Neural cell (in vitro differentiated cells): ENCODE data around the gene ZNF444. TPM values are rescaled to one million over a fixed set of nuclear protein-coding genes. Genes with fewer than 3 reads are reported as not detected.
"Not testable (repeated sequence)": the region's sequence is repeated elsewhere in the genome, so short reads cannot be mapped to it uniquely, and the experiment has no call there.

Source experiments
- H2AFZ ChIP-seq: fragments of 200-600, 300-800 bp; sonication (generic), shearing (Covaris generic); 2 replicates; pipeline ENCODE4 v1.6.0; 2014; ENCODE audit warnings: low read depth, mild to moderate bottlenecking, antibody characterized with exemption, low read length, moderate library complexity
- H3F3A ChIP-seq: fragments of 200-600 bp; shearing (Covaris generic); 2 replicates; pipeline ENCODE4 v1.6.1; 2016; ENCODE audit warnings: mild to moderate bottlenecking, moderate library complexity, mixed read lengths, antibody characterized with exemption, low read length; ENCODE audit not compliant: insufficient read depth, poor library complexity, severe bottlenecking
- H3K27ac ChIP-seq: fragments of 200-600, 300-800 bp; sonication (generic), shearing (Covaris generic); 2 replicates; pipeline ENCODE4 v1.5.1; 2014; ENCODE audit warnings: mild to moderate bottlenecking, low read length, moderate library complexity
- H3K27me3 ChIP-seq: fragments of 300-800, 200-600 bp; sonication (generic), shearing (Covaris generic); 2 replicates; pipeline ENCODE4 v1.6.0; 2014; ENCODE audit warnings: mild to moderate bottlenecking, low read depth, low read length, moderate library complexity; ENCODE audit not compliant: insufficient read depth
- H3K36me3 ChIP-seq: fragments of 300-800, 200-600 bp; sonication (generic), shearing (Covaris generic); 2 replicates; pipeline ENCODE4 v1.5.1; 2014; ENCODE audit warnings: mild to moderate bottlenecking, antibody characterized with exemption, low read length, moderate library complexity; ENCODE audit not compliant: insufficient read depth
- H3K4me2 ChIP-seq: fragments of 300-800, 200-600 bp; sonication (generic), shearing (Covaris generic); 2 replicates; pipeline ENCODE4 v1.6.0; 2014; ENCODE audit warnings: mild to moderate bottlenecking, low read length
- H3K4me3 ChIP-seq: fragments of 300-800, 200-600 bp; sonication (generic), shearing (Covaris generic); 2 replicates; pipeline ENCODE4 v1.5.1; 2014; ENCODE audit warnings: mild to moderate bottlenecking, low read length, moderate library complexity
- H3K79me2 ChIP-seq: fragments of 200-600 bp; shearing (Covaris generic); replicated peaks from 2 replicates; pipeline ENCODE4 v1.6.0; 2014; ENCODE audit warnings: mild to moderate bottlenecking, low read length, moderate library complexity; ENCODE audit not compliant: insufficient read depth
- H3K9ac ChIP-seq: fragments of 300-800, 200-600 bp; sonication (generic), shearing (Covaris generic); 2 replicates; pipeline ENCODE4 v1.6.1; 2016; ENCODE audit warnings: mild to moderate bottlenecking, low read length, mixed read lengths
- H3K9me2 ChIP-seq: fragments of 200-600 bp; shearing (Covaris generic); 2 replicates; pipeline ENCODE4 v1.6.1; 2016; ENCODE audit warnings: mild to moderate bottlenecking, low read length, mixed read lengths; ENCODE audit not compliant: insufficient read depth
- H3K9me3 ChIP-seq: fragments of 200-600, 300-800 bp; sonication (generic), shearing (Covaris generic); 2 replicates; pipeline ENCODE4 v1.6.1; 2016; ENCODE audit warnings: mild to moderate bottlenecking, mixed run types, low read length, moderate library complexity, mixed read lengths
- H4K20me1 ChIP-seq: fragments of 200-600 bp; shearing (Covaris generic); 2 replicates; pipeline ENCODE4 v1.6.1; 2016; ENCODE audit warnings: mild to moderate bottlenecking, mixed run types; ENCODE audit not compliant: insufficient read depth
- EP300 ChIP-seq: fragments of 450-650 bp; conservative IDR thresholded peaks from 2 replicates; pipeline ENCODE4 v1.6.1; 2014; ENCODE audit warnings: antibody characterized with exemption, mild to moderate bottlenecking, moderate library complexity; ENCODE audit not compliant: poor library complexity, severe bottlenecking
- EZH2 ChIP-seq: fragments of 200-600, 300-800 bp; shearing (Covaris generic), sonication (generic); IDR thresholded peaks from 2 replicates; pipeline ENCODE4 v1.6.1; 2014; ENCODE audit warnings: antibody characterized with exemption, low read length, borderline replicate concordance, mild to moderate bottlenecking; ENCODE audit not compliant: insufficient read depth, poor library complexity, severe bottlenecking
- MXI1 ChIP-seq: fragments of 450-650 bp; conservative IDR thresholded peaks from 2 replicates; pipeline ENCODE4 v1.6.1; 2014; ENCODE audit warnings: antibody characterized with exemption, mild to moderate bottlenecking; ENCODE audit not compliant: poor library complexity, severe bottlenecking
- POLR2AphosphoS5 ChIP-seq: IDR thresholded peaks from 2 replicates; pipeline ENCODE4 v1.6.1; 2012
- RAD21 ChIP-seq: fragments of 450-650 bp; conservative IDR thresholded peaks from 2 replicates; pipeline ENCODE4 v1.6.1; 2014; ENCODE audit warnings: antibody characterized with exemption, mild to moderate bottlenecking, moderate library complexity
- SMC3 ChIP-seq: fragments of 450-650 bp; conservative IDR thresholded peaks from 2 replicates; pipeline ENCODE4 v1.6.1; 2014; ENCODE audit warnings: antibody characterized with exemption, mild to moderate bottlenecking, moderate library complexity; ENCODE audit not compliant: poor library complexity
- TAF1 ChIP-seq: IDR thresholded peaks from 2 replicates; pipeline ENCODE4 v1.6.1; 2012; ENCODE audit warnings: low read depth
- polyA plus RNA-seq: library from polyadenylated mRNA; depleted of rRNA; stranded (reverse); fragments of >200 nt; gene quantifications from 2 replicates; pipeline ENCODE4 v1.2.3, GENCODE V29; 2014
- TF ChIP-seq, protein P1 (sequence below): fragments of 450-650 bp; IDR thresholded peaks from 2 replicates; pipeline ENCODE4 v1.5.1; 2014; ENCODE audit warnings: antibody characterized with exemption, mild to moderate bottlenecking, moderate library complexity; ENCODE audit not compliant: poor library complexity, severe bottlenecking
- TF ChIP-seq, protein P2 (sequence below): IDR thresholded peaks from 2 replicates; pipeline ENCODE4 v1.6.1; 2012; ENCODE audit warnings: borderline replicate concordance

The ZNF444 gene
- polyA plus RNA-seq, 1 donor from 2014 or later, result 45.6 TPM

DNA sequence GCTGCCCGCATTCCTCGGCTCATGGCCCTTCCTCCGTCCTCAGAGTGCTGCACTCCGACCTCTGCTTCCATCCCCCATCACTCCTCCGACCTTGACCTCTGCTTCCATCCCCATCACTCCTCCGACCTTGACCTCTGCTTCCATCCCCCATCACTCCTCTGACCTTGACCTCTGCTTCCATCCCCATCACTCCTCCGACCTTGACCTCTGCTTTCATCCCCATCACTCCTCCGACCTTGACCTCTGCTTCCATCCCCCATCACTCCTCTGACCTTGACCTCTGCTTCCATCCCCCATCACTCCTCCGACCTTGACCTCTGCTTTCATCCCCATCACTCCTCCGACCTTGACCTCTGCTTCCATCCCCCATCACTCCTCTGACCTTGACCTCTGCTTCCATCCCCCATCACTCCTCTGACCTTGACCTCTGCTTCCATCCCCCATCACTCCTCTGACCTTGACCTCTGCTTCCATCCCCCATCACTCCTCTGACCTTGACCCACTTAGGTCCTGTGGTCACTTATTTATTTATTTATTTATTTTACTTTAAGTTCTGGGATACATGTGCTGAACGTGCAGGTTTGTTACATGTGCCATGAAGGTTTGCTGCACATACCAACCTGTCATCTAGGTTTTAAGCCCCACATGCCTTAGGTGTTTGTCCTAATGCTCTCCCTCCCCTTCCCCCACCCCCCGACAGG is 8.0 kb downstream of the ZNF444 start:
- H3K36me3 ChIP-seq, H3K9ac ChIP-seq, H3K9me2 ChIP-seq, H3K27me3 ChIP-seq, H4K20me1 ChIP-seq, H3K4me2 ChIP-seq, H3F3A ChIP-seq, H3K9me3 ChIP-seq, H3K79me2 ChIP-seq, H3K27ac ChIP-seq, H3K4me3 ChIP-seq, H2AFZ ChIP-seq: not testable (repeated sequence)

DNA sequence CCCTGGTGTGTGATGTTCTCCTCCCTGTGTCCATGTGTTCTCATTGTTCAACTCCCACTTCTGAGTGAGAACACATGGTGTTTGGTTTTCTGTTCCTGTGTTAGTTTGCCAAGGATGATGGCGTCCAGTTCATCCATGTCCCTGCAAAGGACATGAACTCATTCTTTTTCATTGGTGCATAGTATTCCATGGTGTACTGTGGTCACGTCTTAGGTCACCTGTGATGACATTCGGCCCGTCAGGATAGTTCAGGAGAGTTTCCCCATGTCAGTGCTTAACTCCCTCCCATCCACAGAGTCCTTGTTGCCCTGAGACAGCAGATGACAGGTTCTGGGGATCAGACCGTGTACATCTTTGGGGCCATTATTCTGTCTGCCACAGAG is 8.6 kb downstream of the ZNF444 start:
- H3K9me2 ChIP-seq, result no peaks in the 10 kb centered on the region
- H3F3A ChIP-seq, result no peaks in the 10 kb centered on the region
- H3K9ac ChIP-seq, result no peak overlapping the region
- no peaks in the 10 kb centered on the region for H4K20me1 ChIP-seq
- no peak overlapping the region for H3K27ac ChIP-seq
- no peak overlapping the region for H2AFZ ChIP-seq
- TF ChIP-seq SMC3 (no peak), POLR2AphosphoS5 (no peak), RAD21 (no peak), TAF1 (no peak), EZH2 (no peak), MXI1 (no peak), EP300 (no peak)
- TF ChIP-seq, protein P1, sequence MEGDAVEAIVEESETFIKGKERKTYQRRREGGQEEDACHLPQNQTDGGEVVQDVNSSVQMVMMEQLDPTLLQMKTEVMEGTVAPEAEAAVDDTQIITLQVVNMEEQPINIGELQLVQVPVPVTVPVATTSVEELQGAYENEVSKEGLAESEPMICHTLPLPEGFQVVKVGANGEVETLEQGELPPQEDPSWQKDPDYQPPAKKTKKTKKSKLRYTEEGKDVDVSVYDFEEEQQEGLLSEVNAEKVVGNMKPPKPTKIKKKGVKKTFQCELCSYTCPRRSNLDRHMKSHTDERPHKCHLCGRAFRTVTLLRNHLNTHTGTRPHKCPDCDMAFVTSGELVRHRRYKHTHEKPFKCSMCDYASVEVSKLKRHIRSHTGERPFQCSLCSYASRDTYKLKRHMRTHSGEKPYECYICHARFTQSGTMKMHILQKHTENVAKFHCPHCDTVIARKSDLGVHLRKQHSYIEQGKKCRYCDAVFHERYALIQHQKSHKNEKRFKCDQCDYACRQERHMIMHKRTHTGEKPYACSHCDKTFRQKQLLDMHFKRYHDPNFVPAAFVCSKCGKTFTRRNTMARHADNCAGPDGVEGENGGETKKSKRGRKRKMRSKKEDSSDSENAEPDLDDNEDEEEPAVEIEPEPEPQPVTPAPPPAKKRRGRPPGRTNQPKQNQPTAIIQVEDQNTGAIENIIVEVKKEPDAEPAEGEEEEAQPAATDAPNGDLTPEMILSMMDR, result no peak
- TF ChIP-seq, protein P2, sequence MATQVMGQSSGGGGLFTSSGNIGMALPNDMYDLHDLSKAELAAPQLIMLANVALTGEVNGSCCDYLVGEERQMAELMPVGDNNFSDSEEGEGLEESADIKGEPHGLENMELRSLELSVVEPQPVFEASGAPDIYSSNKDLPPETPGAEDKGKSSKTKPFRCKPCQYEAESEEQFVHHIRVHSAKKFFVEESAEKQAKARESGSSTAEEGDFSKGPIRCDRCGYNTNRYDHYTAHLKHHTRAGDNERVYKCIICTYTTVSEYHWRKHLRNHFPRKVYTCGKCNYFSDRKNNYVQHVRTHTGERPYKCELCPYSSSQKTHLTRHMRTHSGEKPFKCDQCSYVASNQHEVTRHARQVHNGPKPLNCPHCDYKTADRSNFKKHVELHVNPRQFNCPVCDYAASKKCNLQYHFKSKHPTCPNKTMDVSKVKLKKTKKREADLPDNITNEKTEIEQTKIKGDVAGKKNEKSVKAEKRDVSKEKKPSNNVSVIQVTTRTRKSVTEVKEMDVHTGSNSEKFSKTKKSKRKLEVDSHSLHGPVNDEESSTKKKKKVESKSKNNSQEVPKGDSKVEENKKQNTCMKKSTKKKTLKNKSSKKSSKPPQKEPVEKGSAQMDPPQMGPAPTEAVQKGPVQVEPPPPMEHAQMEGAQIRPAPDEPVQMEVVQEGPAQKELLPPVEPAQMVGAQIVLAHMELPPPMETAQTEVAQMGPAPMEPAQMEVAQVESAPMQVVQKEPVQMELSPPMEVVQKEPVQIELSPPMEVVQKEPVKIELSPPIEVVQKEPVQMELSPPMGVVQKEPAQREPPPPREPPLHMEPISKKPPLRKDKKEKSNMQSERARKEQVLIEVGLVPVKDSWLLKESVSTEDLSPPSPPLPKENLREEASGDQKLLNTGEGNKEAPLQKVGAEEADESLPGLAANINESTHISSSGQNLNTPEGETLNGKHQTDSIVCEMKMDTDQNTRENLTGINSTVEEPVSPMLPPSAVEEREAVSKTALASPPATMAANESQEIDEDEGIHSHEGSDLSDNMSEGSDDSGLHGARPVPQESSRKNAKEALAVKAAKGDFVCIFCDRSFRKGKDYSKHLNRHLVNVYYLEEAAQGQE, result no peak
- no peaks in the 10 kb centered on the region for H3K9me3 ChIP-seq
- no peak overlapping the region for H3K4me3 ChIP-seq
- no peak overlapping the region for H3K4me2 ChIP-seq
- no peaks in the 10 kb centered on the region for H3K36me3 ChIP-seq
- H3K27me3 ChIP-seq, result no peaks in the 10 kb centered on the region
- no peaks in the 10 kb centered on the region for H3K79me2 ChIP-seq

DNA sequence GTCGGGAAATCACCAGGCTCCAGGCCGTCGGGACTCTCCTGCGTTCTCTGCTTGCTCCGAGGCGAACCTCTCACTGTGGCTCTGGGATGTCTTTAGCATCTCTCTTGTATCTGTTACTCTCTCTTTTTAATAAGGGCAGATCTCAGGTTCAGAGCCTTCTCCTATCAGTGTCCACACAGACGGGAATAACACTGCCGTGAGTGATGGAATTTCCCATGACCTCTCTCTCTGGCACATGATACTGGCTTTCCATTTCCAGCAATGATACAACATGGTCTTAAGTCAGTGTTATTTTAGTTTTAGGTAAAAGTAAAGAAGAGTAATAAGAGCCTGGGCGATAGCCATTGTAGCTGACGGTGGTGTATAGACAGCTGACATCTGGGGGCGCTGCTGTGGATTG is 9.3 kb downstream of the ZNF444 start:
- Histone ChIP-seq H3K27ac (no peak overlapping the region), H3K9me3 (no peaks in the 10 kb centered on the region), H3F3A (no peaks in the 10 kb centered on the region), H4K20me1 (no peaks in the 10 kb centered on the region), H3K36me3 (no peaks in the 10 kb centered on the region), H2AFZ (no peak overlapping the region), H3K4me2 (no peak overlapping the region), H3K9me2 (no peaks in the 10 kb centered on the region), H3K27me3 (no peaks in the 10 kb centered on the region), H3K4me3 (no peak overlapping the region), H3K9ac (no peak overlapping the region), H3K79me2 (no peaks in the 10 kb centered on the region)
- TF ChIP-seq EZH2 (no peak), RAD21 (no peak)
